SJCRH30 (cell line): ENCODE measurements around the gene GFER. TPM values are rescaled to one million over a fixed set of nuclear protein-coding genes. Genes with fewer than 3 reads are reported as not detected.

Experiments
- DNase-seq, 2 experiments: peaks; one replicate each; pipeline ENCODE4 v3.0.0-alpha.2; 2015 to 2020
- H3K27ac ChIP-seq: fragments of 250-450 bp; sonication (Bioruptor Pico); 2 replicates; pipeline ENCODE4 v1.5.1; 2020; ENCODE audit warnings: mild to moderate bottlenecking, moderate library complexity
- H3K27me3 ChIP-seq: fragments of 250-450 bp; sonication (Bioruptor Pico); 2 replicates; pipeline ENCODE4 v1.5.1; 2020; ENCODE audit warnings: mild to moderate bottlenecking, moderate library complexity
- H3K36me3 ChIP-seq: fragments of 250-450 bp; sonication (Bioruptor Pico); 2 replicates; pipeline ENCODE4 v1.5.1; 2020; ENCODE audit warnings: mild to moderate bottlenecking, moderate library complexity
- H3K4me1 ChIP-seq: fragments of 250-450 bp; sonication (Bioruptor Pico); 2 replicates; pipeline ENCODE4 v1.5.1; 2020; ENCODE audit warnings: mild to moderate bottlenecking, moderate library complexity
- H3K4me3 ChIP-seq: fragments of 250-450 bp; sonication (Bioruptor Pico); 2 replicates; pipeline ENCODE4 v1.5.1; 2020; ENCODE audit warnings: mild to moderate bottlenecking, moderate library complexity
- H3K9me3 ChIP-seq: fragments of 250-450 bp; sonication (Bioruptor Pico); replicated peaks from 2 replicates; pipeline ENCODE4 v1.5.1; 2020; ENCODE audit warnings: mild to moderate bottlenecking, moderate library complexity
- total RNA-seq: library from RNA; depleted of rRNA; stranded (reverse); fragments of >200 nt; shearing (Covaris generic); gene quantifications from 2 replicates; pipeline ENCODE4 v1.2.3, GENCODE V29; 2014

Gene GFER
- total RNA-seq, 1 experiment from 2014 or later = 20.6 TPM

DNA sequence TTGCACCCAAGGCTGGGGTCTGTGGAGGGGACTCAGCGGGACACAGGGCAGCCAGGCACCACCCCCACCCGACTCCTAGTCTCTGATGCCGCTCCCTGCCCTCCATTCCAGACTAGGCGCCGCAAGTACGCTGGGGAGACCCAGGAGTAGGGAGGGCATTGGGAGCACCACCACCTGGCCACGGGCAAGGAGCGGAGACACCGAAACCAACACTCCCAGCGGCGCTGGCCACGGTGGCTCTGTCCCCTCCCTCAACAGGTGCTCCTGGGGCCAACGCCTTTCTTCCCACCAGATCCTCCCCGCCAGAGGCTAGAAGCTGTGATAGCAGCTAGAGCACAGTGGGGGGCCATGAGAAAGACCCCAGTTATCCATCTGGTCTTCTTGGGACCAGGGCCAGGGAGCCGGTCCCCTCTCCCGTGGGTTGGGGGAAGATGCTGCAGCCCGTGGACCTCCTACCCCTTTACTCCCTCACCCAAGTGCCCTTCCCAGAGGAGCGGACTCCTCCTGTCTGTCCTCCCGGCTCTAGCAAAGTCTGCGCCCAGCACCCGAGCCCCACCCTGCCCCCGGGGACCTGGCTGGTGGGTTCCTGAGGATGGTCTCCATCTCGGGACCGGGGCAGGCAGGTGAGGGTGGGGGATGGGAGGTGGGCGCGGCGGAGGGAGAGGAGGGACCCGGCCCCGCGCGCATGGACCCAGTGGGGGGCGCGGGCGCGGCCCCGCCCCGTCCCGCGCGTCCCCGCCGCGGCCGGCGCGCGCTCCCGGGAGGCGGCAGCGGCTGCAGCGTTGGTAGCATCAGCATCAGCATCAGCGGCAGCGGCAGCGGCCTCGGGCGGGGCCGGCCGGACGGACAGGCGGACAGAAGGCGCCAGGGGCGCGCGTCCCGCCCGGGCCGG is 5.5 kb downstream of the GFER start, which contains the start of gene SYNGR3:
SYNGR3 (plus strand) TSS at position 762 of the 892 bp plus-strand sequence. CDS start 133 bp downstream, outside the sequence.
- Histone ChIP-seq H3K9me3 (no peaks in the 10 kb centered on the region), H3K4me1 (no peaks in the 10 kb centered on the region; the same call in 1 of the 2 replicates), H3K4me3 (peak within 1 kb of the TSS; percentile 49), H3K27ac (no peak within 1 kb of the TSS), H3K36me3 (no peaks in the 10 kb centered on the region), H3K27me3 (peaks cover 8% of the 10 kb centered on the region)
- no peak for DNase-seq

- Histone ChIP-seq H3K36me3 (no peaks in the 10 kb centered on the region), H3K27me3 (peaks cover 8% of the 10 kb centered on the region), H3K4me3 (peak overlapping the region; percentile 49), H3K9me3 (no peaks in the 10 kb centered on the region), H3K4me1 (no peaks in the 10 kb centered on the region; the same call in 1 of the 2 replicates), H3K27ac (no peak overlapping the region)
- DNase-seq = no peak
Measured at GRCh38 chr16:1990101-1990350, 6.0 kb downstream of the GFER start.

- DNase-seq = no peak
- no peaks in the 10 kb centered on the region for H3K36me3 ChIP-seq
- peak overlapping the region; percentile 49 for H3K4me3 ChIP-seq
- no peaks in the 10 kb centered on the region; the same call in 1 of the 2 replicates for H3K4me1 ChIP-seq
- no peak overlapping the region for H3K27ac ChIP-seq
- no peaks in the 10 kb centered on the region for H3K9me3 ChIP-seq
- H3K27me3 ChIP-seq = peaks cover 8% of the 10 kb centered on the region
Measured at GRCh38 chr16:1990351-1991134, 6.5 kb downstream of the GFER start.

GRCh38 chr16:1991135-1991551 is 7.2 kb downstream of the GFER start:
- no peak for DNase-seq
- no peaks in the 10 kb centered on the region for H3K36me3 ChIP-seq
- no peaks in the 10 kb centered on the region; the same call in 1 of the 2 replicates for H3K4me1 ChIP-seq
- no peak overlapping the region for H3K4me3 ChIP-seq
- H3K9me3 ChIP-seq = no peaks in the 10 kb centered on the region
- H3K27ac ChIP-seq = no peak overlapping the region
- H3K27me3 ChIP-seq = peaks cover 8% of the 10 kb centered on the region

GRCh38 chr16:1991588-1991947 is 7.6 kb downstream of the GFER start:
- no peak overlapping the region for H3K27ac ChIP-seq
- no peak for DNase-seq
- no peak overlapping the region for H3K4me3 ChIP-seq
- H3K9me3 ChIP-seq = no peaks in the 10 kb centered on the region
- peaks cover 8% of the 10 kb centered on the region for H3K27me3 ChIP-seq
- no peaks in the 10 kb centered on the region; the same call in 1 of the 2 replicates for H3K4me1 ChIP-seq
- no peaks in the 10 kb centered on the region for H3K36me3 ChIP-seq

DNA sequence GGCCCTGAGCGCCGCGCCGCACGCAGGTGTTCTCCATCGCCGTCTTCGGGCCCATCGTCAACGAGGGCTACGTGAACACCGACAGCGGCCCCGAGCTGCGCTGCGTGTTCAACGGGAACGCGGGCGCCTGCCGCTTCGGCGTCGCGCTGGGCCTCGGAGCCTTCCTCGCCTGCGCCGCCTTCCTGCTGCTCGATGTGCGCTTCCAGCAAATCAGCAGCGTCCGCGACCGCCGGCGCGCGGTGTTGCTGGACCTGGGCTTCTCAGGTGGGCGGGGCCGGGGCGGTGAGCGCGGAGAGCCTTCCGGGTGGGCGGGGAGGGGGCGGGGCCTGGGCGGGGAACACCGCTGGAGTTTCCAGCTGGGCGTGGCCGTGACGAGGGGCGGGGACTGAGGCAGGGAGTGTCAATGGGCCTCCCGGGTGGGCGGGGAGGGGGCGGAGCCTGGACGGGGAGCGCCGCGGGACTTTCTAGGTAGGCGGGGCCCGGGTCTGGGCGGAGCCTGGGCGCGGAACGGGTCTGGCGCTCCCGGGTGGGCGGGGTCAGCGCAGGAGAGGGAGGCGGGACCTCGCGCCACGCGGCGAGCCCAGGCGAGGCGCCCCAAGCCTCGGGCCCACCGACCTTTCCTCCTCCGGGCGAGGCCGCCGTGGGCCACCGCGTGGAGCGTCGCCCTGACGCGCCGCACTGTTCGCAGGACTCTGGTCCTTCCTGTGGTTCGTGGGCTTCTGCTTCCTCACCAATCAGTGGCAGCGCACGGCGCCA is 8.1 kb downstream of the GFER start:
- H3K36me3 ChIP-seq = no peaks in the 10 kb centered on the region; the same call in 1 of the 2 replicates
- H3K9me3 ChIP-seq = no peaks in the 10 kb centered on the region
- no peak overlapping the region for H3K27ac ChIP-seq
- H3K4me3 ChIP-seq = no peak overlapping the region
- no peak for DNase-seq
- H3K4me1 ChIP-seq = no peaks in the 10 kb centered on the region; the same call in 1 of the 2 replicates
- H3K27me3 ChIP-seq = peaks cover 8% of the 10 kb centered on the region

DNA sequence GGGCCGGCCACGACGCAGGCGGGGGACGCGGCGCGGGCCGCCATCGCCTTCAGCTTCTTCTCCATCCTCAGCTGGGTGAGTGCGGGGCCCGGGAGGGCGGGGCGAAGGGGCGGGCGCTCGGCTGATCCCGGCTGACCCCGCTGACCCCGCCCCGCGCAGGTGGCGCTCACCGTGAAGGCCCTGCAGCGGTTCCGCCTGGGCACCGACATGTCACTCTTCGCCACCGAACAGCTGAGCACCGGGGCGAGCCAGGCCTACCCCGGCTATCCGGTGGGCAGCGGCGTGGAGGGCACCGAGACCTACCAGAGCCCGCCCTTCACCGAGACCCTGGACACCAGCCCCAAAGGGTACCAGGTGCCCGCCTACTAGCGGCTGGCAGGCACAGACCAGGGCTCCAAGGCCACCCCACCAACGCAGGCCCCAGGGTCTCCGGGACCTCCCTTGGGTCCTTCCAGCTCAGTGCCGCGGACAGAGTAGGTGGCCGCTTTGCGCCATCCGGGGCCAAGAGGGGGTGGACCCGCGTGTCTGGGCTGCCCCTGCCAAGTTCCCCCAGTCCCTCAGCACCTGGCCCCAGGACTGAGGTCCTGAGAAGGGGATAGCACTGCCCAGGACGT is 8.8 kb downstream of the GFER start:
- H3K4me1 ChIP-seq = no peaks in the 10 kb centered on the region; the same call in 1 of the 2 replicates
- no peaks in the 10 kb centered on the region for H3K9me3 ChIP-seq
- peaks cover 8% of the 10 kb centered on the region for H3K27me3 ChIP-seq
- H3K36me3 ChIP-seq = peaks cover 4% of the 10 kb centered on the region; the same call in 1 of the 2 replicates
- no peak for DNase-seq
- H3K27ac ChIP-seq = no peak overlapping the region
- H3K4me3 ChIP-seq = no peak overlapping the region

DNA sequence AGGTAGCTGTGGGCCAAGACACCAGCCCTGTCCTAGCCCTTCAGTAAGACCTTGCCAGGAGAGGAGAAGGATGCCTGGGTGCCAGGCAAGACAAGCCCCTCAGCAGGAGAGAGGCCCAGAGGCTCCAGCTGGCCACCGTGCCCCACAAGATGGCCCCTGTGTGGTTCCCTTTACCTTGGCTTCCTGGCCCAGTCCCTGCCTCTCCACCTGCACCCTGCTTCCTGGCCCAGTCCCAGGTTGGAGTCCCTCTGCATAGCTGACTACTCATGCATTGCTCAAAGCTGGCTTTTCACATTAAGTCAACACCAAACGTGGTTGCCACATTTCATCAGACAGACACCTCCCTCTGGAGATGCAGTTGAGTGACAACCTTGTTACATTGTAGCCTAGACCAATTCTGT is 9.7 kb downstream of the GFER start:
- Histone ChIP-seq H3K27me3 (peaks cover 8% of the 10 kb centered on the region), H3K27ac (no peak overlapping the region), H3K9me3 (no peaks in the 10 kb centered on the region), H3K4me3 (no peak overlapping the region), H3K36me3 (peaks cover 4% of the 10 kb centered on the region; the same call in 1 of the 2 replicates), H3K4me1 (no peaks in the 10 kb centered on the region; the same call in 1 of the 2 replicates)
- no peak for DNase-seq

GRCh38 chr16:1997494-1998359 is 13.7 kb downstream of the GFER start:
- H3K36me3 ChIP-seq = peaks cover 25% of the 10 kb centered on the region
- H3K9me3 ChIP-seq = no peaks in the 10 kb centered on the region
- H3K27me3 ChIP-seq = no peaks in the 10 kb centered on the region
- H3K4me1 ChIP-seq = no peaks in the 10 kb centered on the region
- H3K4me3 ChIP-seq = no peak overlapping the region
- DNase-seq = no peak
- no peak overlapping the region for H3K27ac ChIP-seq

GRCh38 chr16:1998360-1998835 is 14.4 kb downstream of the GFER start:
- DNase-seq = no peak
- no peak overlapping the region for H3K4me3 ChIP-seq
- H3K27me3 ChIP-seq = no peaks in the 10 kb centered on the region
- H3K27ac ChIP-seq = no peak overlapping the region
- H3K4me1 ChIP-seq = no peaks in the 10 kb centered on the region
- H3K9me3 ChIP-seq = no peaks in the 10 kb centered on the region
- peaks cover 32% of the 10 kb centered on the region for H3K36me3 ChIP-seq

GRCh38 chr16:1998852-1999801 is 15.1 kb downstream of the GFER start:
- Histone ChIP-seq H3K27ac (no peak overlapping the region), H3K4me3 (no peak overlapping the region), H3K36me3 (peaks cover 32% of the 10 kb centered on the region), H3K9me3 (no peaks in the 10 kb centered on the region), H3K4me1 (peaks cover 2% of the 10 kb centered on the region; the same call in 1 of the 2 replicates), H3K27me3 (no peaks in the 10 kb centered on the region)
- DNase-seq = no peak

DNA sequence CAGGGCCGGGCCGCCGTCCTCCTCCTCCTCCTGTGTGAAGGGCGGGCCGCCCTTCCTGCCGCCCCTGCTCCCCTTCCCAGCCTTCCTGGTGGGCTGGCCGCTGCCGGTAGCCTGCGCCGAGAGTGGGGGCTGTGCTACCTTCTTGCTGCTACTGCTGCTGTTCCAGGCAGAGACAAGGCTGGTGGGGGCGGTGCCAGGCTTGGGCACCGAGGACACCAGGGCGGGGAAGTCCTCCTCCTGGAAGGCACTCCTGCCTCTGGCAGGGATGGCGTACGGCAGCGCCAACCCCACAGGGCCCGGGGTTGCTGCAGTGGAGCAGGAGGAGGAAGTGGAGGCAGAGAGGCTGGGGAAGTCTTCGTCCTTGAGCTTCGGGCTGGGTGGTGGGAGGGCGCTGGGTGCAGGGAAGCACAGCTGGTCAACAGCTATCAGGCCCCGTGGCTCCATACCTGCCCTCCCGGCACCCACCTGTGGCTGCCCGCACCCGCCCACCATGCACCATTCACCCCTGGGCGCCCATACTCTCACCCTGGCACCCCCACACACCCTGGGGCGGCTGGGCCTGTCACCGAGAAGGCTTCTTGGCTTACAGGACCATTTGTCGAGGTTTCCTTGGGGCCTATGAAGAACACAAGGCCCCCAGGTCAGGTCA is 16.0 kb downstream of the GFER start:
- Histone ChIP-seq H3K27ac (no peak overlapping the region), H3K9me3 (no peaks in the 10 kb centered on the region), H3K27me3 (no peaks in the 10 kb centered on the region), H3K4me3 (no peak overlapping the region), H3K4me1 (peaks cover 10% of the 10 kb centered on the region; the same call in 1 of the 2 replicates), H3K36me3 (peaks cover 32% of the 10 kb centered on the region)
- no peak for DNase-seq
